ENCODE results near the gene ZNF324B.
"Not testable (repeated sequence)": the region's sequence is repeated elsewhere in the genome, so short reads cannot be mapped to it uniquely, and the experiment has no call there.

ZNF324B gene

GRCh38 chr19:58439576-58440554 is 11.6 kb upstream of the ZNF324B start, which contains the start of gene ZNF132:
Gene ZNF132 (minus strand): TSS chr19:58440153. CDS start chr19:58439821, 332 bp downstream.
- no peak for TF ChIP-seq ZFX (IDR thresholded peaks at IDR 0.05; ENCODE audit: borderline replicate concordance)
- TF ChIP-seq, protein P1, sequence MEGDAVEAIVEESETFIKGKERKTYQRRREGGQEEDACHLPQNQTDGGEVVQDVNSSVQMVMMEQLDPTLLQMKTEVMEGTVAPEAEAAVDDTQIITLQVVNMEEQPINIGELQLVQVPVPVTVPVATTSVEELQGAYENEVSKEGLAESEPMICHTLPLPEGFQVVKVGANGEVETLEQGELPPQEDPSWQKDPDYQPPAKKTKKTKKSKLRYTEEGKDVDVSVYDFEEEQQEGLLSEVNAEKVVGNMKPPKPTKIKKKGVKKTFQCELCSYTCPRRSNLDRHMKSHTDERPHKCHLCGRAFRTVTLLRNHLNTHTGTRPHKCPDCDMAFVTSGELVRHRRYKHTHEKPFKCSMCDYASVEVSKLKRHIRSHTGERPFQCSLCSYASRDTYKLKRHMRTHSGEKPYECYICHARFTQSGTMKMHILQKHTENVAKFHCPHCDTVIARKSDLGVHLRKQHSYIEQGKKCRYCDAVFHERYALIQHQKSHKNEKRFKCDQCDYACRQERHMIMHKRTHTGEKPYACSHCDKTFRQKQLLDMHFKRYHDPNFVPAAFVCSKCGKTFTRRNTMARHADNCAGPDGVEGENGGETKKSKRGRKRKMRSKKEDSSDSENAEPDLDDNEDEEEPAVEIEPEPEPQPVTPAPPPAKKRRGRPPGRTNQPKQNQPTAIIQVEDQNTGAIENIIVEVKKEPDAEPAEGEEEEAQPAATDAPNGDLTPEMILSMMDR (IDR thresholded peaks at IDR 0.05): no peak
- no peak within 1 kb of the TSS for H3K27ac ChIP-seq

DNA sequence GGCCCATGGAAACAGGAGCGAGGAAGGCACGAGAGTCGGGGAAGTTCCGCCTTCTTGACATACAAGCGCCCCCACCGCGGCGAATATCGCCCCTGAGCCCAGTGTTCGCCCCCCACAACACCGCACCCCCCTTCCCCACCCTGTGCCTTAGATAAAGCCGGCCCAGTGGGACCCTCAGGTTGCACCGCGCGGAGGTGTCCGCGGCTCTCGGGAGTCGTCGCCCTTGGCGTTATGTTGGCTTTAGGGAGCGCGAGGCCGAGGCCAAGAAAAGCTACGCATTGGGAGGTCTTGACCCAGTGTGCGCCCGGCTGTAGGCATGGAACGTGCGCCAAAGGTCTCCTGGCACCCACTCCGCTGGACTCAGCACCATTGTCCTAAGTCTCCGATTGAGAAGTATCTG is 10.9 kb upstream of the ZNF324B start:
- no peak overlapping the region for H3K27ac ChIP-seq
- no peak for TF ChIP-seq ZFX (IDR thresholded peaks at IDR 0.05; ENCODE audit: borderline replicate concordance)
- TF ChIP-seq, protein P1 (IDR thresholded peaks at IDR 0.05): no peak

DNA sequence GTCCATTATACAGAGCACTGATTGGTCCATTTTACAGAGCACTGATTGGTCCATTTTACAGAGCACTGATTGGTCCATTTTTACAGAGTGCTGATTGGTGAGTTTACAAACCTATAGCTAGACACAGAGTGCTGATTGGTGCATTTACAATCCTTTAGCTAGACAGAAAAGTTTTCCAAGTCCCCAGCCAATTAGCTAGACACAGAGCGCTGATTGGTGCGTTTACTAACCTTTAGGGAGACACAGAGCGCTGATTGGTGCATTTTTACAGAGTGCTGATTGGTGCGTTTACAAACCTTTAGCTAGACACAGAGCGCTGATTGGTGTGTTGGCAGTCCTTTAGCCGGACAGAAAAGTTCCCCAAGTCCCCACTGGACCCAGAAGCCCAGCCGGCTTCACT is 8.4 kb upstream of the ZNF324B start:
- H3K27ac ChIP-seq: not testable (repeated sequence)

DNA sequence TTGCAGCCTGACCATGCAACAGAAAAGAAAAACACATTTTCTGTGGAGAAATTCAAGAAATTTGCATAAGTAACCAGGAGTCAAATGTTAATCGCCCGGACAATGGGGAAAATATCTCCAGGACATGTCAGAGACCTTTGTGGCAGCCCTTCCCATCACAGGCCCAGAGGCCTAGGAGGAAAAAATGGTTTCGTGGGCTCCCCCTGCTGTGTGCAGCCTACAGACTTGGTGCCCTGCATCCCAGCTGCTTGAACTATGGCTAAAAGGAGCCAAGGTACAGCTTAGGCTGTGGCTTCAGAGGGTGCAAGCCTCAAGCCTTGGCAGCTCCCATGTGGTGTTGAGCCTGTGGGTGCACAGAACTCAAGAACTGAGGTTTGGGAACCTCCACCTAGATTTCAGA is 2.6 kb upstream of the ZNF324B start:
- not testable (repeated sequence) for H3K27ac ChIP-seq

DNA sequence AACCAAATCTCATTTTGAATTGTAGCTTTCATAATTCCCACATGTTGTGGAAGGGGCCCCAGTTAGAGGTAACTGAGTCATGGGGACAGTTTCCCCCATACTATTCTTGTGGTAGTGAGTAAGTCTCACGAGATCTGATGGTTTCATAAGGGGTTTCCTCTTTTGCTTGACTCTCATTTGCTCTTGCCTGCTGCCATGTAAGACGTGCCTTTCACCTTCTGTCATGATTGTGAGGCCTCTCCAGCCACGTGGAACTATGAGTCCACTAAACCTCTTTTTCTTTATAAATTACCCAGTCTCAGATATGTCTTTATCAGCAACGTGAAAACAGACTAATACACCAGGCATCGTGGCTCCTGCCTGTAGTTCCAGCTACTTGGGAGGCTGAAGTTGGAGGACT is 1.4 kb upstream of the ZNF324B start:
- H3K27ac ChIP-seq: not testable (repeated sequence)

DNA sequence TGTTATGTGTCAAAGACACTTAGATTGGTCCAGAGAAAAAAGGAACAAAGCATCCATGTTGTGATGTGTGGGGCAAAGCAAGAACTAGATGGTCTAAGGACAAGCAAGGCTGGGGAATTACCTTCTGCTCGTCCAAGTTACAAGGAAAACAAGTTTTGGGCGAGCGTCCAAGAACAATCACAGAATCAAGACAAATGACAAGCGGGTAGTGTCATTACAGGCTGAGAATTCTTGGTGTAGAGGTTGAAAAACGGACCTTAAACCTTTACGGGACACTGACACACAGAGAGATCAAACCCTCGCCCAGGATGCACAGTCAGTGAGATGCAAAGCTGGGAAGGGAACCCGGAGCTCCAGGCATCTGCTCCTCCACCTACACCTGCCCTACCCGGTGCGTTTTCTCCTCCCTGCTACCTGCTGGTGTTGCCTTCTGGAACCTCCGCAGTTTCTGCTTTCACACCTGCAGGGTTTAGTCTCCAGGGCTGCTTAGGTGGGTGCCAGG is 515 bp upstream of the ZNF324B start:
- TF ChIP-seq, protein P1 (IDR thresholded peaks at IDR 0.05): no peak
- no peak for TF ChIP-seq ZFX (IDR thresholded peaks at IDR 0.05; ENCODE audit: borderline replicate concordance)
- H3K27ac ChIP-seq: peak overlapping the region; percentile 70

- TF ChIP-seq ZFX (IDR thresholded peaks at IDR 0.05; ENCODE audit: borderline replicate concordance): no peak
- TF ChIP-seq, protein P1 (IDR thresholded peaks at IDR 0.05): no peak
- no peak overlapping the region for H3K27ac ChIP-seq
Observed at GRCh38 chr19:58453743-58454142, 2.3 kb downstream of the ZNF324B start.

DNA sequence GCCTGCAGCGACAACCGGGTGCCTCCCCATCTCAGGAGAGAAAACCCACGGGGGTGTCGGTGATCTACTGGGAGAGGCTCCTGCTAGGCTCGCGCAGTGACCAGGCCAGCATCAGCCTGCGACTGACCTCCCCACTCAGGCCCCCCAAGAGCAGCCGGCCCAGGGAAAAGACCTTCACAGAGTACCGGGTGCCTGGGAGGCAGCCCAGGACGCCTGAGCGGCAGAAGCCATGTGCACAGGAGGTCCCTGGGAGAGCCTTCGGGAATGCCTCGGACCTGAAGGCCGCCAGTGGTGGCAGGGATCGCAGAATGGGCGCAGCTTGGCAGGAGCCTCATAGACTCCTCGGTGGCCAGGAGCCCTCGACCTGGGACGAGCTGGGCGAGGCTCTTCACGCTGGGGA is 3.9 kb downstream of the ZNF324B start:
- TF ChIP-seq, protein P1 (IDR thresholded peaks at IDR 0.05): no peak
- no peak for TF ChIP-seq ZFX (IDR thresholded peaks at IDR 0.05; ENCODE audit: borderline replicate concordance)

DNA sequence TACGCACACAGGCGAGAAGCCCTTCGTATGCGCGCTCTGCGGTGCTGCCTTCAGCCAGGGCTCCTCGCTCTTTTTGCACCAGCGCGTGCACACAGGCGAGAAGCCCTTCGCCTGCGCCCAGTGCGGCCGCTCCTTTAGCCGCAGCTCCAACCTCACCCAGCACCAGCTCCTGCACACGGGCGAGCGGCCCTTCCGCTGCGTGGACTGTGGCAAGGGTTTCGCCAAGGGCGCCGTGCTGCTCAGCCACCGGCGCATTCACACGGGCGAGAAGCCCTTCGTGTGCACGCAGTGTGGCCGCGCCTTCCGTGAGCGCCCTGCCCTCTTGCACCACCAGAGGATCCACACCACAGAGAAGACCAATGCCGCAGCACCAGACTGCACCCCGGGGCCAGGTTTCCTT is 4.7 kb downstream of the ZNF324B start:
- no peak overlapping the region for H3K27ac ChIP-seq
- TF ChIP-seq ZFX (IDR thresholded peaks at IDR 0.05; ENCODE audit: borderline replicate concordance): no peak
- TF ChIP-seq, protein P1 (IDR thresholded peaks at IDR 0.05): no peak

More for the DNA sequence above, 3.9 kb downstream of the ZNF324B start:
- H3K27ac ChIP-seq: no peak overlapping the region

All from 22Rv1 (cell line).